ENCODE measurements around the gene PPP2R2C. TPM values are rescaled to one million over a fixed set of nuclear protein-coding genes. Genes with fewer than 3 reads are reported as not detected.
A peak's percentile ranks its signal among the peaks of the same experiment; 100 is the strongest.

Gene PPP2R2C
- total and polyA plus RNA-seq, 2 of the 4 experiments (the other 2 are of a cell fraction), result 0.03 TPM; not detected in 1

- Histone ChIP-seq H4K5ac (ENCODE audit: low read depth, low read length) (no peak overlapping the region), H3K18ac (ENCODE audit: low read depth, low read length) (no peak overlapping the region), H2AFZ (replicated peaks; ENCODE audit: low read length, poor library complexity) (no peak overlapping the region), H3K4me2 (ENCODE audit: low read depth, low read length) (no peak overlapping the region), H3K36me3 (ENCODE audit: control insufficient read depth, insufficient read depth, low read length) (no peaks in the 10 kb centered on the region), H3K14ac (replicated peaks; ENCODE audit: low read depth, low read length) (no peak overlapping the region), H2AK5ac (ENCODE audit: low read depth, low read length) (no peak overlapping the region), H3K9ac (ENCODE audit: low read depth, low read length) (no peak overlapping the region), H3K27me3 (ENCODE audit: control insufficient read depth, insufficient read depth, low read length) (peaks cover 19% of the 10 kb centered on the region), H3K27ac (ENCODE audit: insufficient read depth, low read length) (no peak overlapping the region), H2BK20ac (ENCODE audit: low read depth, low read length) (no peak overlapping the region), H3K79me1 (ENCODE audit: low read depth in 1 of 2, low read length in 2 of 2) (no peaks in the 10 kb centered on the region), H3K9me1 (ENCODE audit: insufficient read depth, low read length) (no peaks in the 10 kb centered on the region), H3K9me3 (ENCODE audit: control insufficient read depth, insufficient read depth, low read length) (peaks cover 3% of the 10 kb centered on the region; the same call in 1 of the 2 replicates), H2BK120ac (ENCODE audit: low read depth, low read length) (no peak overlapping the region), H4K20me1 (ENCODE audit: insufficient read depth, low read length) (no peaks in the 10 kb centered on the region; the same call in 1 of the 2 replicates), H3K4me1 (ENCODE audit: control insufficient read depth, insufficient read depth, low read length) (no peaks in the 10 kb centered on the region), H3K4ac (ENCODE audit: low read depth, low read length) (no peak overlapping the region), H3K4me3 (ENCODE audit: insufficient read depth, low read depth, low read length) (no peak overlapping the region), H3K23ac (ENCODE audit: low read depth, low read length) (no peak overlapping the region), H3K56ac (ENCODE audit: extremely low read depth, insufficient read depth, low read length) (no peak overlapping the region), H4K91ac (ENCODE audit: insufficient read depth, low read depth, low read length) (no peak overlapping the region), H4K8ac (ENCODE audit: low read depth in 2 of 2, low read length in 2 of 2) (no peak overlapping the region), H2BK15ac (ENCODE audit: low read depth, low read length) (no peak overlapping the region), H2BK5ac (ENCODE audit: low read depth, low read length, poor library complexity, severe bottlenecking) (no peak overlapping the region), H2AK9ac (replicated peaks; ENCODE audit: low read depth, low read length, poor library complexity) (no peak overlapping the region)
- ChIA-PET CTCF (interaction anchor here (1.2 to 4.2 kb wide), 7 partner anchors 8 to 85 kb away, joined by 3 to 43 read pairs (median 5); no protein-coding TSS in a partner anchor), POLR2A (ENCODE audit: unreplicated experiment) (no interaction called here)
- dilution Hi-C loops (cut with HindIII; ENCODE audit: low sequenced_read_pairs, unreplicated experiment), result no loop called here
- 60% methylated on average over 1 of the region's 7 CpGs; no CpG with 5 or more reads in 1 of the 2 experiments for WGBS, 2 experiments (ENCODE audit: extremely low coverage in 2 of 2, insufficient read length in 1 of 2)
- BruUV-seq (replicated peaks), result no TSS peak
- DNase-seq (no peak), ATAC-seq (ENCODE audit: low read depth) (no peak)
- TF ChIP-seq ELK1 (IDR thresholded peaks at IDR 0.05; ENCODE audit: borderline replicate concordance, low read depth, low read length) (no peak), USF2 (IDR thresholded peaks at IDR 0.05; ENCODE audit: low read depth, low read length) (peak; percentile 48; the same call in 1 of the 2 replicates), CEBPB (IDR thresholded peaks at IDR 0.05; ENCODE audit: low read depth, low read length) (no peak)
- intact Hi-C loops (cut with micrococcal nuclease), result loop anchor here (5.0 kb wide), 1 partner anchor 752 kb away; no protein-coding TSS in a partner anchor
- in situ Hi-C loops (cut with MboI; ENCODE audit: low sequenced_read_pairs), result no loop called here
These were observed 142.0 kb downstream of the PPP2R2C start for GRCh38 chr4:6330384-6330767.

All from IMR-90 (cell line).